A549 (cell line): ENCODE results near the gene DDX10.
"Not testable (repeated sequence)": the region's sequence is repeated elsewhere in the genome, so short reads cannot be mapped to it uniquely, and the experiment has no call there.

Experiments
- PBX3 ChIP-seq: IDR thresholded peaks from 2 replicates; pipeline ENCODE4 v1.6.1; 2012
- POLR2AphosphoS2 ChIP-seq: conservative IDR thresholded peaks from 2 replicates; pipeline ENCODE4 v1.6.1; 2012; ENCODE audit warnings: low read length, improper control_type of control experiment, inconsistent platforms

DNA sequence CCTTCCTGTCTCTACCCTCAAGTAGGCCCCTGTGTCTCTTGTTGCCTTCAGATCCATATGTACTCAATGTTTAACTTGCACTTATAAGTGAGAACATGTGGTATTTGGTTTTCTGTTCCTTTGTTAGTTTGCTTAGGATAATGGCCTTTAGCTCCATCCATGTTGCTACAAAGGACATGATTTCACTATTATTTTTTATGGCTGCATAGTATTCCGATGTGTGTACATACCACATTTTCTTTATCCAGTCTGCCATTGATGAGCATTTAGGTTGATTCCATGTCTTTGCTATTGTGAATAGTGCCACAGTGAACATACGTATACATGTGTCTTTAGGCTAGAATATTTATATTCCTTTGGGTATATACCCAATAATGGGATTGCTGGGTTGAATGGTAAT, 75.3 kb downstream of the DDX10 start:
- TF ChIP-seq POLR2AphosphoS2, PBX3: not testable (repeated sequence)
